GM20000 (cell line): ENCODE data around the gene OR9Q1.

Experiments used
- DNase-seq: peaks from one replicate; pipeline ENCODE4 v3.0.0; 2012; ENCODE audit warnings: low spot score
- TF ChIP-seq, protein P1 (sequence below): IDR thresholded peaks from 2 replicates; pipeline ENCODE4 v1.5.1; 2012; ENCODE audit warnings: mild to moderate bottlenecking, control low read depth; ENCODE audit errors: extremely low read depth, missing control alignments

Gene OR9Q1

DNA sequence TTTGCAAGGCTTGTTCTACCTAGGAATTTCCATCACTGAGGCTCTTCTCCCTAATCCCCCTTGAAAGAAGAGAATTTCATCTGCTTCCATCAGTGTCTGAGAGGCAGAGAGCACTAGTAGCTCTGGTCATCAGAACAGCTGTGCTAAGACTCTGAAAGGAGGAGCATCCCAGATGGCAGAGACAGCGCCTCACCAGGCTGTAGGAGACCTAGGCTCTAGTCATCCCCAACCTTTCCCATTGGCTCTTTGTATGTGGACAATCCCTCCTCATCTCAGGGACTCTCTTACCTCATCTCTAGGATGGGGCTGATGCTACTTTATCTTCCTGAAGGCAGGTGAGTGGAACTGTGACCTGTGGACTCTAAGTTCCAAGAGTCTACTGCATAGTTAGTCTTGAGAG is 110.5 kb downstream of the OR9Q1 start:
- DNase-seq, result no peak
- TF ChIP-seq, protein P1, sequence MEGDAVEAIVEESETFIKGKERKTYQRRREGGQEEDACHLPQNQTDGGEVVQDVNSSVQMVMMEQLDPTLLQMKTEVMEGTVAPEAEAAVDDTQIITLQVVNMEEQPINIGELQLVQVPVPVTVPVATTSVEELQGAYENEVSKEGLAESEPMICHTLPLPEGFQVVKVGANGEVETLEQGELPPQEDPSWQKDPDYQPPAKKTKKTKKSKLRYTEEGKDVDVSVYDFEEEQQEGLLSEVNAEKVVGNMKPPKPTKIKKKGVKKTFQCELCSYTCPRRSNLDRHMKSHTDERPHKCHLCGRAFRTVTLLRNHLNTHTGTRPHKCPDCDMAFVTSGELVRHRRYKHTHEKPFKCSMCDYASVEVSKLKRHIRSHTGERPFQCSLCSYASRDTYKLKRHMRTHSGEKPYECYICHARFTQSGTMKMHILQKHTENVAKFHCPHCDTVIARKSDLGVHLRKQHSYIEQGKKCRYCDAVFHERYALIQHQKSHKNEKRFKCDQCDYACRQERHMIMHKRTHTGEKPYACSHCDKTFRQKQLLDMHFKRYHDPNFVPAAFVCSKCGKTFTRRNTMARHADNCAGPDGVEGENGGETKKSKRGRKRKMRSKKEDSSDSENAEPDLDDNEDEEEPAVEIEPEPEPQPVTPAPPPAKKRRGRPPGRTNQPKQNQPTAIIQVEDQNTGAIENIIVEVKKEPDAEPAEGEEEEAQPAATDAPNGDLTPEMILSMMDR, result no peak

- no peak for DNase-seq
These were observed 111.5 kb downstream of the OR9Q1 start for GRCh38 chr11:58135171-58135570.

GRCh38 chr11:58142761-58143160 is 119.1 kb downstream of the OR9Q1 start:
- no peak for DNase-seq
- TF ChIP-seq, protein P1, result no peak

More at GRCh38 chr11:58135171-58135570, 111.5 kb downstream of the OR9Q1 start:
- TF ChIP-seq, protein P1, result no peak

GRCh38 chr11:58152781-58153180 is 129.1 kb downstream of the OR9Q1 start:
- no peak for DNase-seq
- TF ChIP-seq, protein P1, result no peak

- TF ChIP-seq, protein P1, result no peak
- DNase-seq, result no peak
These were observed 140.7 kb downstream of the OR9Q1 start for GRCh38 chr11:58164389-58164788.

- DNase-seq, result no peak
These were observed 141.3 kb downstream of the OR9Q1 start for GRCh38 chr11:58164990-58165389.

DNA sequence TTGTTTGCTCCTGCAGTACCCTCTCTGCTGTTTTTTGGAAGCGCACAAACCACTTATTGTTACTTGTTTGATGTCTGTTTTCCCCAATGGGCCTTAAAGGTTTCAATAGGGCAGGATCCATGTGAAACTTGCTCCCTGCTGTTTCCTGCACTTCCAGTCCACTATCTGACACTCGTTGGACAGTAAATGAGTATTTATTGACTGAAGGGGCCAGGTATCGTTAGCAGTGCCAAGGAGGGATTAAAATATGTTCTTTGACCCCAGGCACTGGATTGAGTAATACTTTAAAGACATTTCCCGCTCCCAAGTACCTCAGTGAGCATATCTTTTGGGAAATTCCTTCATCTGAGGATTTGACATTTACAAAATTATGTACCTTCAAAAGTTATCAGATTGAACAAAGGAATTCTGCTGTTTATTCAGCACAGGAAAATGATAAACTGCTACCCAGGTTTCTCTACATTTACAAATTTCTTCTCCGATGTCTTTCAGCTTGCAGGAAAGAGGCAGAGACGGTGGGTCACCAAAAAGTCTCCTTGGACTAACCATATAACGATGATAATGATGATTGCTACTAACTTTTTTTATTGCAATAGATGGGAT is 141.9 kb downstream of the OR9Q1 start:
- TF ChIP-seq, protein P1, result no peak
- no peak for DNase-seq

More at GRCh38 chr11:58164990-58165389, 141.3 kb downstream of the OR9Q1 start:
- TF ChIP-seq, protein P1, result no peak
